GM23248 (cell line): ENCODE data around the gene TM9SF1.

Experiments
- EZH2 ChIP-seq: fragments of 200-600 bp; sonication (generic); IDR thresholded peaks from 2 replicates; pipeline ENCODE4 v1.6.1; 2018; ENCODE audit warnings: antibody characterized with exemption, mild to moderate bottlenecking; ENCODE audit not compliant: insufficient read depth, poor library complexity, severe bottlenecking
- EZH2phosphoT487 ChIP-seq: fragments of 200-600 bp; sonication (generic); IDR thresholded peaks from 2 replicates; pipeline ENCODE4 v1.6.1; 2018; ENCODE audit warnings: antibody characterized with exemption, moderate library complexity, mild to moderate bottlenecking, low read depth; ENCODE audit not compliant: insufficient read depth

DNA sequence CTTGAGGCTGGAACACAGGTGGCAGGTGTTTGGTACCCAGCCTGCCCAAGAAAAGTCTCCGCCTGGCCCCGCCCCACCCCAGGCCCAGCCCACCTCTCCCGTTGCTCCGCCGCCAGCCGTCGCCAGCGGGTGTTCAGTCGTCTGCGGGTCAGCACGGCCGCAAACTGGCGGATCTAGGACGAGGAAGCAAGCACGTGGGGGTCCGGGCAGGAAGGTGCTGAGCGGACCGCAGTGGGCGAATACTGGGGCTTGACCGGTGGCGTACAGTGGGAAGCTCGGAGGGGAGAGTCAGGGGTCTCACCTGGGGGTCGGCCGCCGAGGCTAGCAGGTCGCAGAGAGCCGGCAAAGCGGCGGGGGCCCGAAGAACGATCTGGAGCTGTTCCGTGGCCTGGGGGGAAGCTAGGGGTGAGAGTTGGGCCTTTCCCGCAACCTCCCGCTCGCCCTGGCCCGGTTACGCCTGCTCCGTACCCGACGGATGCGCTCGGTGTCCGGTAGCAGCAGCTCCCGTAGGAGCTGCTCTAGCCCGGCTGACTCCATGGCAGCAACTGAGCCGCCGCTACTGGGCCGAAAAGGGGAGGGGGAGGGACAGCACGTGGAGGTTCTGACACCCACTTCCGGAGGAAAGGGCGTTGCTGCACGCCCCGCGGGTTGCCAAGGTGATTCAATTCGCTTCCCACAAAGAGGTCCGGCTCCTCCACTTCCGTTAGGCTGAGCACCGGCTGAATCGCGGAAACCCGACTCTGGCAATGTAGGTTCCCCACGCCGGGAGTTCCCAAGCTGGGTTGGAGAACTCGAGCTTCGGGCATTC lies 6.8 kb downstream of the TM9SF1 start, which contains the start of gene IPO4:
- no peak for TF ChIP-seq EZH2
- no peak for TF ChIP-seq EZH2phosphoT487
